MCF 10A (cell line): Measurements from ENCODE around the gene PALM. TPM values are rescaled to one million over a fixed set of nuclear protein-coding genes. Genes with fewer than 3 reads are reported as not detected.

Experiments used
- BruUV-seq: library from RNA; stranded (reverse); fragments of 400-500 nt; replicated peaks from 2 replicates; lab custom pipeline; 2021; lab: Mats Ljungman, UMichigan
- CTCF ChIA-PET: fragments of 300-600 bp; sonication (Branson Sonifier 250); formaldehyde crosslinking; extraction: SDS; loops from one replicate; lab custom pipeline; 2021; ENCODE audit warnings: antibody characterized with exemption, inconsistent platforms; lab: Yijun Ruan, JAX
- POLR2A ChIA-PET: fragments of 300-600, 350-650 bp; sonication (Branson Sonifier 250); formaldehyde crosslinking; extraction: SDS; loops from one replicate; lab custom pipeline; 2020; ENCODE audit warnings: antibody characterized with exemption, inconsistent platforms; lab: Yijun Ruan, JAX
- DNase-seq: peaks from one replicate; pipeline ENCODE4 v3.0.0-alpha.2; 2018; ENCODE audit not compliant: unreplicated experiment
- H3K27ac Mint-ChIP-seq: one replicate; pipeline ENCODE4 v1.8.0; 2022; ENCODE audit warnings: mild to moderate bottlenecking, low read depth, mixed read lengths; ENCODE audit not compliant: unreplicated experiment
- H3K27me3 Mint-ChIP-seq: one replicate; pipeline ENCODE4 v1.8.0; 2022; ENCODE audit warnings: mixed read lengths; ENCODE audit not compliant: insufficient read depth, unreplicated experiment
- H3K36me3 Mint-ChIP-seq: one replicate; pipeline ENCODE4 v1.8.0; 2022; ENCODE audit warnings: mild to moderate bottlenecking, moderate library complexity, mixed read lengths; ENCODE audit not compliant: insufficient read depth, unreplicated experiment
- H3K4me1 Mint-ChIP-seq: one replicate; pipeline ENCODE4 v1.8.0; 2022; ENCODE audit warnings: mixed read lengths; ENCODE audit not compliant: insufficient read depth, unreplicated experiment
- H3K4me3 Mint-ChIP-seq: one replicate; pipeline ENCODE4 v1.8.0; 2022; ENCODE audit warnings: mild to moderate bottlenecking, moderate library complexity, mixed read lengths; ENCODE audit not compliant: unreplicated experiment
- H3K9me3 Mint-ChIP-seq: one replicate; pipeline ENCODE4 v1.8.0; 2022; ENCODE audit warnings: mixed read lengths; ENCODE audit not compliant: unreplicated experiment
- intact Hi-C: fragments of 100-400 bp; cut with micrococcal nuclease; formaldehyde crosslinking; loops from 2 replicates; pipeline ENCODE4 v1.14.1; 2022
- total RNA-seq: library from RNA; stranded (reverse); gene quantifications from 2 replicates; pipeline ENCODE4 v1.2.3, GENCODE V29; 2022
- TF ChIP-seq, protein P1 (sequence below): fragments of 200-600 bp; IDR thresholded peaks from one replicate; pipeline ENCODE4 v1.8.0; 2022; ENCODE audit warnings: antibody characterized with exemption, mild to moderate bottlenecking; ENCODE audit not compliant: unreplicated experiment

PALM gene
- total RNA-seq, 1 experiment from 2014 or later: 0.44 TPM

DNA sequence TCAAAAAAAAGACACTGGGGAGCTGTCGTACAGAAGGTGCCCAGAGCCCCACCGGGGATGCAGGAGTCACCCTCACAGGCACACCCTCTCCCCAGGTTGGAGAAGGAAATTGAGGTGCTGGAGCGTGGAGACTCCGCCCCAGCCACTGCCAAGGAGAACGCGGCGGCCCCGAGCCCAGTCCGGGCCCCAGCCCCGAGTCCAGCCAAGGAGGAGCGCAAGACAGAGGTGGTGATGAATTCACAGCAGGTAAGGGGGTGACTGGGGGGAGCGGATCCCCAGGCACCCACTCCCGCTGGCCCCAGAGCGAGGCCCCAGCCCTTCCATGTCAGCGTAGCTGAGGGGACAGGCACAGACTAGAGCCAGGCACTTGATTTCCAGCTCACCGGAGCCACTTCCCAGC lies 22.3 kb downstream of the PALM start:
- no peak overlapping the region for H3K4me3 Mint-ChIP-seq
- CTCF ChIA-PET: interaction anchor here (0.6 to 0.7 kb wide), 3 partner anchors 91 to 251 kb away, joined by 3 to 7 read pairs (median 3); no protein-coding TSS in a partner anchor
- peaks cover 5% of the 10 kb centered on the region for H3K4me1 Mint-ChIP-seq
- no TSS peak for BruUV-seq
- no peak overlapping the region for H3K27ac Mint-ChIP-seq
- no peaks in the 10 kb centered on the region for H3K36me3 Mint-ChIP-seq
- DNase-seq: no peak
- TF ChIP-seq, protein P1, sequence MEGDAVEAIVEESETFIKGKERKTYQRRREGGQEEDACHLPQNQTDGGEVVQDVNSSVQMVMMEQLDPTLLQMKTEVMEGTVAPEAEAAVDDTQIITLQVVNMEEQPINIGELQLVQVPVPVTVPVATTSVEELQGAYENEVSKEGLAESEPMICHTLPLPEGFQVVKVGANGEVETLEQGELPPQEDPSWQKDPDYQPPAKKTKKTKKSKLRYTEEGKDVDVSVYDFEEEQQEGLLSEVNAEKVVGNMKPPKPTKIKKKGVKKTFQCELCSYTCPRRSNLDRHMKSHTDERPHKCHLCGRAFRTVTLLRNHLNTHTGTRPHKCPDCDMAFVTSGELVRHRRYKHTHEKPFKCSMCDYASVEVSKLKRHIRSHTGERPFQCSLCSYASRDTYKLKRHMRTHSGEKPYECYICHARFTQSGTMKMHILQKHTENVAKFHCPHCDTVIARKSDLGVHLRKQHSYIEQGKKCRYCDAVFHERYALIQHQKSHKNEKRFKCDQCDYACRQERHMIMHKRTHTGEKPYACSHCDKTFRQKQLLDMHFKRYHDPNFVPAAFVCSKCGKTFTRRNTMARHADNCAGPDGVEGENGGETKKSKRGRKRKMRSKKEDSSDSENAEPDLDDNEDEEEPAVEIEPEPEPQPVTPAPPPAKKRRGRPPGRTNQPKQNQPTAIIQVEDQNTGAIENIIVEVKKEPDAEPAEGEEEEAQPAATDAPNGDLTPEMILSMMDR: no peak
- POLR2A ChIA-PET: no interaction called here
- H3K27me3 Mint-ChIP-seq: no peaks in the 10 kb centered on the region
- no peaks in the 10 kb centered on the region for H3K9me3 Mint-ChIP-seq
- intact Hi-C loops: loop anchor here (5.0 kb wide), 1 partner anchor 144 kb away; the partner anchor contains the start of gene HCN2

DNA sequence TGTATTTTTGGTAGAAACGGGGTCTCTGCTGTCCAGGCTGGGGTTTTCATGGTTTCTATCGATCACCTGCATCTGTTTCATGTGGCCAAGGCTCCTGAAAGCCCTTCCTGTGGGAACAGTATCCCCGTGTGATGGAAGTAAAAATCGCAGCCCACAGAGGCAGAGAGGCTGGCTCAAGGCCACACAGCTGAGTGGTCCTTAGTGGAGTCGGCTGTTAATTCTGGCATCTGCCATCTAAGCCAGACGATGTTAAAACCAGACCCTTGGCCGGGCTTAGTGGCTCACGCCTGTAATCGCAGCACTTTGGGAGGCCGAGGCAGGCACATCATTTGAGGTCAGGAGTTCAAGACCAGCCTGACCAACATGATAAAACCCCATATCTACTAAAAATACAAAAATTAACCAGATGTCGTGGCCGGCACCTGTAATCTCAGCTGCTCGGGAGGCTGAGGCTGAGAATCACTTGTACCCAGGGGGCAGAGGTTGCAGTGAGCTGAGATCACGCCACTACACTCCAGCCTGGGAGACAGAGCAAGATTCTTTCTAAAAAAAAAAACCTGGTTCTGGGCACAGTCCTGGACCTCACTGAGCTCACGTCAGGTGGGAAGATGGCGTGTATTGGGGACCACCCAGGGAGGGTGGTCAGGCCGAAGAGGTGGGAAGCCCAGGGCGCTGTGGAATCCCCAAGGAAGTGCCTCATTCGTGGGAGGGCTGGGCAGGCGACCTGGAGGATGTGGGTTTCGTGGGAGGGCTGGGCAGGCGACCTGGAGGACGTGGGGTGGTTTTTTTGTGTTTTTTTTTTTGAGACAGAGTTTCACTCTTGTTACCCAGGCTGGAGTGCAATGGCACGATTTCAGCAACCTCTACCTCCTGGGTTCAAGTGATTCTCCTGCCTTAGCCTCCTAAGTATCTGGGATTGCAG lies 23.7 kb downstream of the PALM start:
- Mint-ChIP-seq H3K36me3 (no peaks in the 10 kb centered on the region), H3K4me3 (no peak overlapping the region), H3K27ac (no peak overlapping the region), H3K27me3 (no peaks in the 10 kb centered on the region), H3K4me1 (peaks cover 5% of the 10 kb centered on the region), H3K9me3 (no peaks in the 10 kb centered on the region)
- intact Hi-C loops: loop anchor here (5.0 kb wide), 1 partner anchor 145 kb away; the partner anchor contains the start of gene HCN2
- BruUV-seq: no TSS peak
- ChIA-PET POLR2A (interaction anchor here (1.7 kb wide), 1 partner anchor 56 kb away, joined by 3 read pairs; the partner anchor contains the start of gene FSTL3), CTCF (interaction anchor here (0.6 to 1.1 kb wide), 2 partner anchors 64 to 65 kb away, joined by 3 read pairs; no protein-coding TSS in a partner anchor)
- TF ChIP-seq, protein P1: no peak
- DNase-seq: no peak

DNA sequence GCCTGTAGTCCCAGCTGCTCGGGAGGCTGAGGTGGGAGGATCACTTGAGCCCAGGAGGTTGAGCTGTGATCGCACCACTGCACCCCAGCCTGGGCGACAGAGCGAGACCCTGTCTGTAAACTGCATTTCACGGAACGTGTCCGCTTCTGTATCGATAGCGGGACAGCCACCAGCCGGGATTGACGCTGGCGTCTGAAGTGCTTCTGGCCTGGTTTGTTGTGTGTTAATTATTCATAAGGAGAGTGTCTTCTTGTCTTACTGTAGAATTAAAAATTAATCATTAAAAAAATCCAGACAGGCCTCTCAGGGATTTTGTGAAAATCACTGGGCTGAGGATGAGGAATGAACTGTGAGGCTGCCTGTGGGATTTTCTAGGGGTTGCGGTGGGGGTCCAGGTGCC lies 26.0 kb downstream of the PALM start:
- intact Hi-C loops: loop anchor here (1.0 to 5.0 kb wide), 2 partner anchors 69 to 147 kb away; partner anchors contain the start of gene HCN2
- CTCF ChIA-PET: interaction anchor here (0.6 to 1.9 kb wide), 11 partner anchors 17 to 71 kb away, joined by 3 to 7 read pairs (median 4); partner anchors contain the start of gene RNF126
- Mint-ChIP-seq H3K27ac (no peak overlapping the region), H3K27me3 (no peaks in the 10 kb centered on the region), H3K9me3 (no peaks in the 10 kb centered on the region), H3K4me1 (peaks cover 5% of the 10 kb centered on the region), H3K36me3 (no peaks in the 10 kb centered on the region), H3K4me3 (no peak overlapping the region)
- POLR2A ChIA-PET: interaction anchor here (0.7 to 1.8 kb wide), 4 partner anchors 59 to 359 kb away, joined by 3 to 7 read pairs (median 4); partner anchors contain the start of gene RNF126
- TF ChIP-seq, protein P1: no peak
- DNase-seq: no peak
- BruUV-seq: no TSS peak

DNA sequence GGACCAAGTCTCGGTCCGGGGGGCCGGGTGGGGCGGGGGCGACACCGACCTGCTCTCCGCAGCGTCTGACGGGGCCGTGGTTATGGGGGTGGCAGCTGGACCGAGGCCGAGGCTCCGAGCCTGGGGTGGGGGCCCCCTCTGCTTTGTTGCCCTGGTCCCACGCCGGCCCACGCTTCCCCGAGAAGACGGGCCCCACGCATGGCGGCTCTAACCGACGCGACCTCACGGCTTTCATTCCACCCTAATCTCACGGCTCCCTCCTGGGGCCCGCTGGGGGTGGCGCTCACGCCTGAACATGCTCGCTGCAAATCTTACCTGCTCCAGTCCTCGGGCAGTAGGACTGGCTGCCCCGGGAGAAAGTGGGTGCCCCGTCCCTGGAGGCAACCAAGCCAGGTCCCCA lies 27.4 kb downstream of the PALM start:
- peaks cover 5% of the 10 kb centered on the region for H3K4me1 Mint-ChIP-seq
- H3K36me3 Mint-ChIP-seq: peaks cover 4% of the 10 kb centered on the region
- TF ChIP-seq, protein P1: no peak
- no TSS peak for BruUV-seq
- H3K9me3 Mint-ChIP-seq: no peaks in the 10 kb centered on the region
- H3K27me3 Mint-ChIP-seq: no peaks in the 10 kb centered on the region
- no peak overlapping the region for H3K27ac Mint-ChIP-seq
- CTCF ChIA-PET: interaction anchor here (0.7 kb wide), 1 partner anchor 20 kb away, joined by 5 read pairs; no protein-coding TSS in a partner anchor
- intact Hi-C loops: no loop called here
- DNase-seq: no peak
- no peak overlapping the region for H3K4me3 Mint-ChIP-seq
- POLR2A ChIA-PET: no interaction called here
